Fibroblast of villous mesenchyme (primary cell): ENCODE results near the gene SLC39A2. TPM values are rescaled to one million over a fixed set of nuclear protein-coding genes. Genes with fewer than 3 reads are reported as not detected.

Source experiments
- DNase-seq: peaks from one replicate; pipeline ENCODE4 v3.0.0-alpha.2; 2010; ENCODE audit warnings: low read depth
- H3K4me3 ChIP-seq: 2 replicates; pipeline ENCODE4 v1.5.1; 2011; ENCODE audit warnings: low read depth, mild to moderate bottlenecking, low read length
- CTCF ChIP-seq: IDR thresholded peaks from 2 replicates; pipeline ENCODE4 v1.5.1; 2012; ENCODE audit warnings: low read depth, mild to moderate bottlenecking, low read length; ENCODE audit not compliant: insufficient read depth
- total RNA-seq: library from RNA; depleted of rRNA; stranded (reverse); fragments of >200 nt; gene quantifications from 2 replicates; pipeline ENCODE4 v1.2.3, GENCODE V29; 2012

SLC39A2 gene
- total RNA-seq, 1 donor, result not detected

GRCh38 chr14:20970983-20971704, 27.9 kb upstream of the SLC39A2 start:
- peak; percentile 80 for DNase-seq
- peak; percentile 98 for TF ChIP-seq CTCF
- H3K4me3 ChIP-seq, result peak overlapping the region; percentile 81

- DNase-seq, result no peak
- peak overlapping the region; percentile 81 for H3K4me3 ChIP-seq
- no peak for TF ChIP-seq CTCF
Observed at GRCh38 chr14:20971705-20972021, 27.4 kb upstream of the SLC39A2 start.

GRCh38 chr14:20973501-20973900, 25.6 kb upstream of the SLC39A2 start:
- no peak for DNase-seq
- H3K4me3 ChIP-seq, result no peak overlapping the region
- no peak for TF ChIP-seq CTCF

- no peak for DNase-seq
- no peak for TF ChIP-seq CTCF
- H3K4me3 ChIP-seq, result no peak overlapping the region
Observed at GRCh38 chr14:20976291-20976690, 22.8 kb upstream of the SLC39A2 start.

GRCh38 chr14:20978687-20979086, 20.4 kb upstream of the SLC39A2 start:
- TF ChIP-seq CTCF, result no peak
- no peak for DNase-seq
- no peak overlapping the region for H3K4me3 ChIP-seq

- H3K4me3 ChIP-seq, result no peak overlapping the region
- no peak for DNase-seq
- TF ChIP-seq CTCF, result no peak
Observed at GRCh38 chr14:20980906-20981305, 18.2 kb upstream of the SLC39A2 start.
